ENCODE measurements around the gene PLEKHM3.

Gene PLEKHM3

GRCh38 chr2:207831584-207832248 is 193.6 kb downstream of the PLEKHM3 start:
- Histone ChIP-seq H3K27ac (ENCODE audit: low read depth, low read length) (no peak overlapping the region), H3K9ac (ENCODE audit: low read length) (no peak overlapping the region), H3K4me1 (ENCODE audit: control insufficient read depth, insufficient read depth, low read length) (peaks cover 9% of the 10 kb centered on the region)

GRCh38 chr2:207830778-207831438 is 194.4 kb downstream of the PLEKHM3 start:
- no peaks in the 10 kb centered on the region for H3K27me3 ChIP-seq (ENCODE audit: control insufficient read depth, insufficient read depth, low read length)
- H3K27ac ChIP-seq (ENCODE audit: low read depth, low read length), result no peak overlapping the region
- 0 out of 2 replicates have a peak, but pooled peaks cover 3% of the 10 kb centered on the region for H3K4me1 ChIP-seq (ENCODE audit: control insufficient read depth, insufficient read depth, low read length)
- H3K9ac ChIP-seq (ENCODE audit: low read length), result no peak overlapping the region
- no peaks in the 10 kb centered on the region for H3K36me3 ChIP-seq (ENCODE audit: control insufficient read depth, insufficient read depth, low read length)
- H3K9me3 ChIP-seq (ENCODE audit: control insufficient read depth, insufficient read depth, low read depth, low read length), result no peaks in the 10 kb centered on the region
- H3K4me3 ChIP-seq (ENCODE audit: low read depth, low read length), result no peak overlapping the region

More at GRCh38 chr2:207831584-207832248, 193.6 kb downstream of the PLEKHM3 start:
- H3K27me3 ChIP-seq (ENCODE audit: control insufficient read depth, insufficient read depth, low read length), result no peaks in the 10 kb centered on the region
- H3K4me3 ChIP-seq (ENCODE audit: low read depth, low read length), result no peak overlapping the region
- no peaks in the 10 kb centered on the region for H3K9me3 ChIP-seq (ENCODE audit: control insufficient read depth, insufficient read depth, low read depth, low read length)
- H3K36me3 ChIP-seq (ENCODE audit: control insufficient read depth, insufficient read depth, low read length), result no peaks in the 10 kb centered on the region

GRCh38 chr2:207828361-207829057 is 196.8 kb downstream of the PLEKHM3 start:
- no peak overlapping the region for H3K27ac ChIP-seq (ENCODE audit: low read depth, low read length)
- no peaks in the 10 kb centered on the region for H3K27me3 ChIP-seq (ENCODE audit: control insufficient read depth, insufficient read depth, low read length)
- no peak overlapping the region for H3K9ac ChIP-seq (ENCODE audit: low read length)
- no peaks in the 10 kb centered on the region for H3K36me3 ChIP-seq (ENCODE audit: control insufficient read depth, insufficient read depth, low read length)
- peaks cover 7% of the 10 kb centered on the region; the same call in 1 of the 2 replicates for H3K4me1 ChIP-seq (ENCODE audit: control insufficient read depth, insufficient read depth, low read length)
- no peaks in the 10 kb centered on the region for H3K9me3 ChIP-seq (ENCODE audit: control insufficient read depth, insufficient read depth, low read depth, low read length)
- H3K4me3 ChIP-seq (ENCODE audit: low read depth, low read length), result no peak overlapping the region

- Histone ChIP-seq H3K4me1 (ENCODE audit: control insufficient read depth, insufficient read depth, low read length) (peaks cover 11% of the 10 kb centered on the region; the same call in 1 of the 2 replicates), H3K27ac (ENCODE audit: low read depth, low read length) (no peak overlapping the region), H3K9me3 (ENCODE audit: control insufficient read depth, insufficient read depth, low read depth, low read length) (no peaks in the 10 kb centered on the region), H3K27me3 (ENCODE audit: control insufficient read depth, insufficient read depth, low read length) (no peaks in the 10 kb centered on the region), H3K4me3 (ENCODE audit: low read depth, low read length) (no peak overlapping the region), H3K36me3 (ENCODE audit: control insufficient read depth, insufficient read depth, low read length) (no peaks in the 10 kb centered on the region), H3K9ac (ENCODE audit: low read length) (no peak overlapping the region)
Observed at GRCh38 chr2:207825978-207826377, 199.3 kb downstream of the PLEKHM3 start.

- Histone ChIP-seq H3K9ac (ENCODE audit: low read length) (no peak overlapping the region), H3K4me1 (ENCODE audit: control insufficient read depth, insufficient read depth, low read length) (peaks cover 13% of the 10 kb centered on the region; the same call in 1 of the 2 replicates), H3K36me3 (ENCODE audit: control insufficient read depth, insufficient read depth, low read length) (no peaks in the 10 kb centered on the region), H3K27me3 (ENCODE audit: control insufficient read depth, insufficient read depth, low read length) (no peaks in the 10 kb centered on the region), H3K4me3 (ENCODE audit: low read depth, low read length) (no peak overlapping the region), H3K27ac (ENCODE audit: low read depth, low read length) (no peak overlapping the region), H3K9me3 (ENCODE audit: control insufficient read depth, insufficient read depth, low read depth, low read length) (no peaks in the 10 kb centered on the region)
Observed at GRCh38 chr2:207825045-207825954, 200.0 kb downstream of the PLEKHM3 start.

GRCh38 chr2:207823865-207824264 is 201.5 kb downstream of the PLEKHM3 start:
- H3K9ac ChIP-seq (ENCODE audit: low read length), result no peak overlapping the region
- H3K27me3 ChIP-seq (ENCODE audit: control insufficient read depth, insufficient read depth, low read length), result no peaks in the 10 kb centered on the region
- no peak overlapping the region for H3K27ac ChIP-seq (ENCODE audit: low read depth, low read length)
- H3K9me3 ChIP-seq (ENCODE audit: control insufficient read depth, insufficient read depth, low read depth, low read length), result no peaks in the 10 kb centered on the region
- H3K4me1 ChIP-seq (ENCODE audit: control insufficient read depth, insufficient read depth, low read length), result peaks cover 16% of the 10 kb centered on the region; the same call in 1 of the 2 replicates
- H3K36me3 ChIP-seq (ENCODE audit: control insufficient read depth, insufficient read depth, low read length), result no peaks in the 10 kb centered on the region
- H3K4me3 ChIP-seq (ENCODE audit: low read depth, low read length), result no peak overlapping the region

GRCh38 chr2:207819839-207820784 is 205.2 kb downstream of the PLEKHM3 start:
- Histone ChIP-seq H3K27me3 (ENCODE audit: control insufficient read depth, insufficient read depth, low read length) (no peaks in the 10 kb centered on the region), H3K27ac (ENCODE audit: low read depth, low read length) (no peak overlapping the region), H3K36me3 (ENCODE audit: control insufficient read depth, insufficient read depth, low read length) (no peaks in the 10 kb centered on the region), H3K9ac (ENCODE audit: low read length) (no peak overlapping the region), H3K9me3 (ENCODE audit: control insufficient read depth, insufficient read depth, low read depth, low read length) (no peaks in the 10 kb centered on the region), H3K4me1 (ENCODE audit: control insufficient read depth, insufficient read depth, low read length) (peaks cover 16% of the 10 kb centered on the region; the same call in 1 of the 2 replicates), H3K4me3 (ENCODE audit: low read depth, low read length) (no peak overlapping the region)

- no peak overlapping the region for H3K27ac ChIP-seq (ENCODE audit: low read depth, low read length)
- no peaks in the 10 kb centered on the region for H3K9me3 ChIP-seq (ENCODE audit: control insufficient read depth, insufficient read depth, low read depth, low read length)
- no peak overlapping the region for H3K4me3 ChIP-seq (ENCODE audit: low read depth, low read length)
- H3K27me3 ChIP-seq (ENCODE audit: control insufficient read depth, insufficient read depth, low read length), result no peaks in the 10 kb centered on the region
- peaks cover 15% of the 10 kb centered on the region; the same call in 1 of the 2 replicates for H3K4me1 ChIP-seq (ENCODE audit: control insufficient read depth, insufficient read depth, low read length)
- H3K9ac ChIP-seq (ENCODE audit: low read length), result no peak overlapping the region
- no peaks in the 10 kb centered on the region for H3K36me3 ChIP-seq (ENCODE audit: control insufficient read depth, insufficient read depth, low read length)
Observed at GRCh38 chr2:207819021-207819797, 206.1 kb downstream of the PLEKHM3 start.

- Histone ChIP-seq H3K4me3 (ENCODE audit: low read depth, low read length) (no peak overlapping the region), H3K9ac (ENCODE audit: low read length) (no peak overlapping the region), H3K36me3 (ENCODE audit: control insufficient read depth, insufficient read depth, low read length) (no peaks in the 10 kb centered on the region), H3K27ac (ENCODE audit: low read depth, low read length) (no peak overlapping the region), H3K4me1 (ENCODE audit: control insufficient read depth, insufficient read depth, low read length) (peaks cover 35% of the 10 kb centered on the region), H3K9me3 (ENCODE audit: control insufficient read depth, insufficient read depth, low read depth, low read length) (no peaks in the 10 kb centered on the region), H3K27me3 (ENCODE audit: control insufficient read depth, insufficient read depth, low read length) (no peaks in the 10 kb centered on the region)
Observed at GRCh38 chr2:207816546-207816945, 208.8 kb downstream of the PLEKHM3 start.

Measured in HUES6 (cell line).